Keratinocyte (primary cell): ENCODE results near the gene SPIRE1.

ENCODE experiments used
- CTCF ChIP-seq, 3 experiments: IDR thresholded peaks in 1 of 3; conservative IDR thresholded peaks in 1 of 3; optimal IDR thresholded peaks in 1 of 3; 2 replicates in 2 of 3; 3 replicates in 1 of 3; pipeline versions ENCODE3 to v1.5.1; 2011; ENCODE audit warnings: low read length in 3 of 3, mild to moderate bottlenecking in 3 of 3, moderate library complexity in 2 of 3, control low read depth in 1 of 3, inconsistent platforms in 1 of 3; ENCODE audit not compliant: insufficient read depth in 2 of 3; ENCODE audit errors: extremely low read depth in 1 of 3
- EZH2 ChIP-seq: IDR thresholded peaks from one replicate; pipeline ENCODE4 v1.6.1; 2012; ENCODE audit warnings: inconsistent platforms, mild to moderate bottlenecking, low read length, moderate library complexity

- no peak for TF ChIP-seq CTCF (optimal IDR thresholded peaks at IDR 0.05 in 1 of 3, IDR thresholded peaks at IDR 0.05 in 1 of 3, conservative IDR thresholded peaks at IDR 0.05 in 1 of 3; ENCODE audit: extremely low read depth in 1 of 3, insufficient read depth in 2 of 3, low read length in 3 of 3)
- TF ChIP-seq EZH2 = no peak
Observed at GRCh38 chr18:12420821-12421421, 237.0 kb downstream of the SPIRE1 start.
